HepG2 (cell line): ENCODE measurements around the gene SPARC. TPM values are rescaled to one million over a fixed set of nuclear protein-coding genes. Genes with fewer than 3 reads are reported as not detected.

Source experiments
- ATAC-seq: fragments of 200-7000 bp; cut with Tn5 transposase; 3 replicates; pipeline ENCODE4 v1.9.1; 2020; ENCODE audit warnings: mild to moderate bottlenecking, moderate library complexity
- BruUV-seq: library from RNA; stranded (reverse); fragments of 400-500 nt; replicated peaks from 2 replicates; lab custom pipeline; 2021; lab: Mats Ljungman, UMichigan
- CTCF ChIA-PET: fragments of 300-600 bp; formaldehyde crosslinking; extraction: SDS; loops from one replicate; lab custom pipeline; 2021; ENCODE audit warnings: low total read pairs, inconsistent platforms, low intra/inter-chr PET ratio; lab: Yijun Ruan, JAX
- POLR2A ChIA-PET: fragments of 350-600 bp; sonication (Branson Sonifier 250); formaldehyde crosslinking; loops from one replicate; lab custom pipeline; 2020; ENCODE audit warnings: antibody characterized with exemption, inconsistent platforms; lab: Yijun Ruan, JAX
- DNase-seq: peaks from one replicate; pipeline ENCODE4 v3.0.0-alpha.2; 2015; ENCODE audit warnings: low spot score
- FAIRE-seq: peaks from 3 replicates; lab custom pipeline; 2011; peaks lifted over from hg19 to GRCh38; lab: Jason Lieb, UNC
- H2AFZ ChIP-seq: one replicate; pipeline ENCODE4 v1.6.1; 2011; ENCODE audit warnings: low read length, inconsistent platforms
- H3K27ac ChIP-seq: fragments of 300-600 bp; 3 replicates; pipeline ENCODE4 v1.8.0; 2011; ENCODE audit warnings: mixed run types, mild to moderate bottlenecking, mixed read lengths, low read length, inconsistent platforms; ENCODE audit not compliant: insufficient read depth; ENCODE audit errors: extremely low read length
- H3K27me3 ChIP-seq, 2 experiments: fragments of 200-600 bp in 1 of 2; 2 replicates in 1 of 2; 3 replicates in 1 of 2; pipeline versions ENCODE4 v1.6.0 to v1.8.0; 2011; ENCODE audit warnings: low read length in 2 of 2, mild to moderate bottlenecking in 2 of 2, moderate library complexity in 2 of 2, inconsistent platforms in 1 of 2; ENCODE audit not compliant: insufficient read depth in 2 of 2, control insufficient read depth in 1 of 2
- H3K36me3 ChIP-seq, 2 experiments: fragments of 200-600 bp in 1 of 2; replicated peaks in 1 of 2; 2 replicates in 1 of 2; 3 replicates in 1 of 2; pipeline versions ENCODE4 v1.5.1 to v1.8.0; 2011; ENCODE audit warnings: low read length in 2 of 2, inconsistent platforms in 1 of 2; ENCODE audit not compliant: insufficient read depth in 2 of 2, control insufficient read depth in 1 of 2
- H3K4me1 ChIP-seq: 2 replicates; pipeline ENCODE4 v1.5.1; 2012; ENCODE audit warnings: low read length, inconsistent platforms; ENCODE audit not compliant: insufficient read depth
- H3K4me2 ChIP-seq: 2 replicates; pipeline ENCODE4 v1.6.0; 2011; ENCODE audit warnings: low read depth, low read length, inconsistent platforms
- H3K4me3 ChIP-seq, 3 experiments: fragments of 200-600 bp in 1 of 3; sonication (generic), shearing (Covaris generic) in 1 of 3; replicated peaks in 1 of 3; 2 replicates each; pipeline ENCODE4 v1.5.1; 2011 to 2016; ENCODE audit warnings: low read length in 3 of 3, inconsistent platforms in 2 of 3, low read depth in 2 of 3, mild to moderate bottlenecking in 2 of 3, control low read depth in 1 of 3, mixed read lengths in 1 of 3; ENCODE audit not compliant: insufficient read depth in 1 of 3
- H3K79me2 ChIP-seq: one replicate; pipeline ENCODE4 v1.6.1; 2011; ENCODE audit warnings: low read length, inconsistent platforms; ENCODE audit not compliant: insufficient read depth
- H3K9ac ChIP-seq: 2 replicates; pipeline ENCODE4 v1.6.0; 2011; ENCODE audit warnings: mild to moderate bottlenecking, low read depth, low read length, inconsistent platforms; ENCODE audit not compliant: insufficient read depth
- H3K9me3 ChIP-seq: 2 replicates; pipeline ENCODE4 v1.5.1; 2012; ENCODE audit warnings: mild to moderate bottlenecking, low read length
- H4K20me1 ChIP-seq: 2 replicates; pipeline ENCODE4 v1.6.0; 2011; ENCODE audit warnings: inconsistent platforms, mild to moderate bottlenecking, low read length, moderate library complexity; ENCODE audit not compliant: insufficient read depth
- RBAK ChIP-seq: sonication (generic); formaldehyde crosslinking; IDR thresholded peaks from 2 replicates; pipeline ENCODE4 v1.5.1; 2020; ENCODE audit warnings: mild to moderate bottlenecking, missing genetic modification reagents
- ZEB1 ChIP-seq: IDR thresholded peaks from 2 replicates; pipeline ENCODE4 v1.6.1; 2012; ENCODE audit warnings: mild to moderate bottlenecking, low read depth, inconsistent platforms; ENCODE audit not compliant: insufficient replicate concordance
- ZNF33B ChIP-seq: sonication (generic); formaldehyde crosslinking; IDR thresholded peaks from 2 replicates; pipeline ENCODE4 v1.5.1; 2020; ENCODE audit warnings: mild to moderate bottlenecking, missing genetic modification reagents
- WGBS: methylation state at CpG from one replicate; pipeline ENCODE4 v1.1.6; 2017; ENCODE audit warnings: low lambda C conversion rate; 5-methylcytosine and 5-hydroxymethylcytosine counted together
- in situ Hi-C: cut with HindIII; loops from 2 replicates; pipeline ENCODE4 v1.10.0; 2017; ENCODE audit warnings: low pct_unique_long_range_greater_than_20kb; ENCODE audit not compliant: extremely low pct_ligation_motif_present
- intact Hi-C: fragments of 100-400 bp; cut with micrococcal nuclease; formaldehyde crosslinking; loops from one replicate; pipeline ENCODE4 v1.10.0; 2022; ENCODE audit not compliant: unreplicated experiment
- polyA plus RNA-seq, 8 experiments: library from polyadenylated mRNA; depleted of rRNA in 3 of 8; stranded (reverse) in 7 of 8; unstranded in 1 of 8; fragments of >200 nt; fragmentation: Illumina TruSeq in 4 of 8; extraction: Trizol in 4 of 8; gene quantifications; 2 replicates each; pipeline versions ENCODE4 v1.2.1 to v1.2.3, GENCODE V29; 2011 to 2016; ENCODE audit warnings: low read depth in 4 of 8, missing spikeins in 1 of 8, mixed read lengths in 1 of 8; ENCODE audit not compliant: insufficient read depth in 1 of 8
- total RNA-seq, 5 experiments: library from RNA; depleted of rRNA; stranded (reverse); fragments of >200 nt; fragmentation: Illumina TruSeq; extraction: Trizol; gene quantifications; 2 replicates each; pipeline ENCODE4 v1.2.3, GENCODE V29; 2016; ENCODE audit warnings: low read depth in 1 of 5
- TF ChIP-seq, protein P1 (sequence below): sonication (generic); formaldehyde crosslinking; IDR thresholded peaks from 2 replicates; pipeline ENCODE4 v1.9.0; 2021; ENCODE audit warnings: missing genetic modification reagents, borderline replicate concordance

The SPARC gene
- total and polyA plus RNA-seq, 2 of the 13 experiments (the other 11 are each of a cell fraction or from before 2014, with no cell fraction given), result 76.7 to 192 TPM

DNA sequence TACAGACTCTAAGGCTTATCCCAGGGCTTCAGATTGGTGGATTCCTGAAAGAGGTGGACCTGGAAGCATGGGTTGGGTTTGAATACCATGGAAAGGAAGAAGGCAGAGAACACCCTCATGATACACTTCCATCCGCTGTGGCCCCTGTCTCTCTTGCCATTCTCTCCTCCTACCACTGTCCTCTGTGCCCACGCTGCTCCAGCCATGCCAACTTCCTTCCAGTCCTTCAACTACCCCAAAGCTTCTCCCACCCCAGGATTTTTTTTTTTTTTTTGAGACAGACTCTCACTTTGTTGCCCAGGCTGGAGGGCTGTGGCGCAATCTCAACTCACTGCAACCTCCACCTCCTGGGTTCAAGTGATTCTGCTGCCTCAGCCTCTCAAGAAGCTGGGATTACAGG lies 1.7 kb upstream of the SPARC start:
- POLR2A ChIA-PET, result no interaction called here
- Histone ChIP-seq H3K36me3 (no peaks in the 10 kb centered on the region), H3K27ac (no peak overlapping the region), H3K79me2 (no peaks in the 10 kb centered on the region), H3K4me1 (peaks cover 58% of the 10 kb centered on the region), H3K4me2 (no peak overlapping the region), H3K4me3 (no peak overlapping the region), H2AFZ (no peak overlapping the region), H3K27me3 (no peaks in the 10 kb centered on the region), H3K9ac (no peak overlapping the region), H4K20me1 (no peaks in the 10 kb centered on the region), H3K9me3 (no peaks in the 10 kb centered on the region)
- CTCF ChIA-PET, result no interaction called here
- ATAC-seq (no peak), DNase-seq (no peak), FAIRE-seq (no peak)
- in situ Hi-C loops, result no loop called here
- intact Hi-C loops, result loop anchor here (5.0 kb wide), 1 partner anchor 69 kb away; the partner anchor contains the start of gene ATOX1
- no TSS peak for BruUV-seq
- WGBS, result 86% methylated on average over 3 of the region's 3 CpGs
- TF ChIP-seq, protein P1, sequence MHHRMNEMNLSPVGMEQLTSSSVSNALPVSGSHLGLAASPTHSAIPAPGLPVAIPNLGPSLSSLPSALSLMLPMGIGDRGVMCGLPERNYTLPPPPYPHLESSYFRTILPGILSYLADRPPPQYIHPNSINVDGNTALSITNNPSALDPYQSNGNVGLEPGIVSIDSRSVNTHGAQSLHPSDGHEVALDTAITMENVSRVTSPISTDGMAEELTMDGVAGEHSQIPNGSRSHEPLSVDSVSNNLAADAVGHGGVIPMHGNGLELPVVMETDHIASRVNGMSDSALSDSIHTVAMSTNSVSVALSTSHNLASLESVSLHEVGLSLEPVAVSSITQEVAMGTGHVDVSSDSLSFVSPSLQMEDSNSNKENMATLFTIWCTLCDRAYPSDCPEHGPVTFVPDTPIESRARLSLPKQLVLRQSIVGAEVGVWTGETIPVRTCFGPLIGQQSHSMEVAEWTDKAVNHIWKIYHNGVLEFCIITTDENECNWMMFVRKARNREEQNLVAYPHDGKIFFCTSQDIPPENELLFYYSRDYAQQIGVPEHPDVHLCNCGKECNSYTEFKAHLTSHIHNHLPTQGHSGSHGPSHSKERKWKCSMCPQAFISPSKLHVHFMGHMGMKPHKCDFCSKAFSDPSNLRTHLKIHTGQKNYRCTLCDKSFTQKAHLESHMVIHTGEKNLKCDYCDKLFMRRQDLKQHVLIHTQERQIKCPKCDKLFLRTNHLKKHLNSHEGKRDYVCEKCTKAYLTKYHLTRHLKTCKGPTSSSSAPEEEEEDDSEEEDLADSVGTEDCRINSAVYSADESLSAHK (CRISPR knock-in tag), result no peak
- no peak for TF ChIP-seq ZEB1
- no peak for TF ChIP-seq ZNF33B (CRISPR knock-in tag)
- TF ChIP-seq RBAK (CRISPR knock-in tag), result no peak
